ENCODE measurements around the gene ALDOB. TPM values are rescaled to one million over a fixed set of nuclear protein-coding genes. Genes with fewer than 3 reads are reported as not detected.

ALDOB gene
- total and polyA plus RNA-seq, 2 of the 13 experiments (the other 11 are each of a cell fraction or from before 2014, with no cell fraction given), result 0.29 to 0.97 TPM

- TF ChIP-seq ZNF383 (CRISPR knock-in tag; IDR thresholded peaks at IDR 0.05; ENCODE audit: borderline replicate concordance), result peak; percentile 31; the same call in 1 of the 2 replicates
- no peak for TF ChIP-seq NCOA1 (CRISPR knock-in tag; IDR thresholded peaks at IDR 0.05)
- no peak for TF ChIP-seq ZNF280D (CRISPR knock-in tag; IDR thresholded peaks at IDR 0.05)
These were observed 35.5 kb downstream of the ALDOB start (continued) for GRCh38 chr9:101400120-101400519.

- H3K4me2 ChIP-seq (ENCODE audit: low read depth, low read length), result peak overlapping the region; percentile 94
- no peaks in the 10 kb centered on the region; a peak in 1 of 5 replicates for H3K27me3 ChIP-seq (ENCODE audit: control insufficient read depth in 1 of 2, insufficient read depth in 2 of 2, low read length in 2 of 2)
- ChIA-PET POLR2A (interaction anchor here (0.7 to 2.6 kb wide), 8 partner anchors 10 to 371 kb away, joined by 3 to 54 read pairs (median 16); partner anchors contain the start of gene PLPPR1), CTCF (ENCODE audit: low intra/inter-chr PET ratio, low total read pairs) (no interaction called here)
- H3K9me3 ChIP-seq (ENCODE audit: low read length), result no peaks in the 10 kb centered on the region; the same call in 1 of the 2 replicates
- H3K4me1 ChIP-seq (ENCODE audit: insufficient read depth, low read length), result peaks cover 72% of the 10 kb centered on the region
- 0% methylated on average over 2 of the region's 2 CpGs for WGBS (ENCODE audit: low lambda C conversion rate)
- no peak for FAIRE-seq
- H3K27ac ChIP-seq (ENCODE audit: extremely low read length, insufficient read depth, low read length), result peak overlapping the region; percentile 55
- intact Hi-C loops (cut with micrococcal nuclease; ENCODE audit: unreplicated experiment) (loop anchor here (2.0 to 5.0 kb wide), 2 partner anchors 75 to 133 kb away; partner anchors contain the start of gene RNF20), in situ Hi-C loops (cut with HindIII; ENCODE audit: extremely low pct_ligation_motif_present, low pct_unique_long_range_greater_than_20kb) (loop anchor here (5.0 to 10.0 kb wide), 3 partner anchors 58 to 285 kb away; partner anchors contain the start of gene RNF20)
- H2AFZ ChIP-seq (ENCODE audit: low read length), result no peak overlapping the region
- H3K9ac ChIP-seq (ENCODE audit: insufficient read depth, low read depth, low read length), result peak overlapping the region; percentile 81
- H3K79me2 ChIP-seq (ENCODE audit: insufficient read depth, low read length), result peaks cover 86% of the 10 kb centered on the region
- no peak for ATAC-seq
- H3K36me3 ChIP-seq (replicated peaks in 1 of 2; ENCODE audit: control insufficient read depth in 1 of 2, insufficient read depth in 2 of 2, low read length in 2 of 2), result peaks cover 8 to 58% of the 10 kb centered on the region in 2 experiments
- 0 out of 2 replicates have a peak, but pooled peaks cover 7% of the 10 kb centered on the region for H4K20me1 ChIP-seq (ENCODE audit: insufficient read depth, low read length)
- H3K4me3 ChIP-seq (replicated peaks in 1 of 3; ENCODE audit: insufficient read depth in 1 of 3, low read depth in 2 of 3, low read length in 3 of 3), result peak overlapping the region; percentile 82 to 90 (median 86)
- BruUV-seq (replicated peaks), result no TSS peak
- DNase-seq (ENCODE audit: low spot score), result no peak
- TF ChIP-seq FOXO4 (CRISPR knock-in tag; conservative IDR thresholded peaks at IDR 0.05) (no peak), BCL6 (CRISPR knock-in tag; IDR thresholded peaks at IDR 0.05) (no peak), CEBPG (CRISPR knock-in tag; IDR thresholded peaks at IDR 0.05) (0 out of 2 replicates have a peak, but pooled peaks have one; percentile 4), NKX3-1 (CRISPR knock-in tag; IDR thresholded peaks at IDR 0.05) (0 out of 2 replicates have a peak, but pooled peaks have one; percentile 24), TEF (CRISPR knock-in tag; IDR thresholded peaks at IDR 0.05) (0 out of 2 replicates have a peak, but pooled peaks have one; percentile 22), SOX5 (CRISPR knock-in tag; IDR thresholded peaks at IDR 0.05; ENCODE audit: borderline replicate concordance) (peak; percentile 8; the same call in 1 of the 2 replicates), ZNF207 (IDR thresholded peaks at IDR 0.05; ENCODE audit: borderline replicate concordance) (no peak), TCF7L2 (IDR thresholded peaks at IDR 0.05; ENCODE audit: low read depth, low read length) (no peak), ZMYM4 (CRISPR knock-in tag; IDR thresholded peaks at IDR 0.05) (no peak), REL (CRISPR knock-in tag; conservative IDR thresholded peaks at IDR 0.05) (no peak), ELF4 (CRISPR knock-in tag; IDR thresholded peaks at IDR 0.05; ENCODE audit: borderline replicate concordance) (peak; percentile 13; the same call in 1 of the 2 replicates), SNAPC2 (CRISPR knock-in tag; IDR thresholded peaks at IDR 0.05) (no peak), ZFP82 (CRISPR knock-in tag; IDR thresholded peaks at IDR 0.05; ENCODE audit: borderline replicate concordance) (0 out of 2 replicates have a peak, but pooled peaks have one; percentile 18), SAP130 (CRISPR knock-in tag; IDR thresholded peaks at IDR 0.05; ENCODE audit: low read depth) (0 out of 2 replicates have a peak, but pooled peaks have one; percentile 6), SRSF4 (IDR thresholded peaks at IDR 0.05; ENCODE audit: low read depth, low read length, poor library complexity, severe bottlenecking) (no peak), ZNF766 (CRISPR knock-in tag; IDR thresholded peaks at IDR 0.05; ENCODE audit: borderline replicate concordance) (0 out of 2 replicates have a peak, but pooled peaks have one; percentile 7), ZFAT (CRISPR knock-in tag; conservative IDR thresholded peaks at IDR 0.05) (no peak)
These were observed 36.0 kb downstream of the ALDOB start for GRCh38 chr9:101399643-101399970.
